A549 (cell line): ENCODE measurements around the gene SP140L. TPM values are rescaled to one million over a fixed set of nuclear protein-coding genes. Genes with fewer than 3 reads are reported as not detected.

Experiments
- ATAC-seq, 2 experiments: fragments of 200-7000 bp in 1 of 2; fragments of >200 bp in 1 of 2; cut with Nextera tagmentation in 1 of 2; cut with Tn5 transposase in 1 of 2; 3 replicates each; pipeline versions ENCODE4 v1.8.0 to v1.9.1; 2018 to 2020; ENCODE audit warnings: mild to moderate bottlenecking in 1 of 2, moderate library complexity in 1 of 2
- CTCF ChIA-PET: fragments of 300-600 bp; sonication (Branson Sonifier 250); formaldehyde crosslinking; extraction: SDS; loops from one replicate; lab custom pipeline; 2021; ENCODE audit warnings: antibody characterized with exemption, inconsistent platforms; lab: Yijun Ruan, JAX
- POLR2A ChIA-PET: fragments of 350-600 bp; formaldehyde crosslinking; extraction: SDS; loops from one replicate; lab custom pipeline; 2021; ENCODE audit warnings: antibody characterized with exemption, inconsistent platforms; lab: Yijun Ruan, JAX
- DNase-seq, 2 experiments: peaks; one replicate each; pipeline versions ENCODE4 v3.0.0 to v3.0.0-alpha.2; 2011 to 2016; ENCODE audit warnings: low read depth in 1 of 2, low spot score in 1 of 2
- FAIRE-seq: peaks from 2 replicates; lab custom pipeline; 2011; peaks lifted over from hg19 to GRCh38; lab: Jason Lieb, UNC
- H3K27ac ChIP-seq, 2 experiments: fragments of >200 bp; sonication (Bioruptor Twin); formaldehyde crosslinking; 3 replicates each; pipeline ENCODE4 v1.5.1; 2016 to 2017
- H3K4me1 ChIP-seq: fragments of >200 bp; sonication (Bioruptor Twin); formaldehyde crosslinking; 3 replicates; pipeline ENCODE4 v1.6.1; 2016
- H3K4me2 ChIP-seq: fragments of >200 bp; sonication (Bioruptor Twin); formaldehyde crosslinking; 3 replicates; pipeline ENCODE4 v1.6.1; 2016
- H3K4me3 ChIP-seq: fragments of >200 bp; sonication (Bioruptor Twin); formaldehyde crosslinking; 3 replicates; pipeline ENCODE4 v1.5.1; 2016
- H3K9me3 ChIP-seq: fragments of >200 bp; sonication (Bioruptor Twin); formaldehyde crosslinking; 3 replicates; pipeline ENCODE4 v1.6.1; 2016
- BHLHE40 ChIP-seq: IDR thresholded peaks from 2 replicates; pipeline ENCODE4 v1.6.1; 2012; ENCODE audit warnings: low read depth, low read length, inconsistent platforms
- CBX8 ChIP-seq: fragments of 200-600 bp; sonication (generic); IDR thresholded peaks from 2 replicates; pipeline ENCODE4 v1.6.1; 2016
- CHD2 ChIP-seq: fragments of 150-350 bp; IDR thresholded peaks from 2 replicates; pipeline ENCODE4 v1.6.1; 2014; ENCODE audit warnings: low read length; ENCODE audit not compliant: partially characterized antibody
- CHD4 ChIP-seq: fragments of 200-600 bp; sonication (generic); IDR thresholded peaks from 2 replicates; pipeline ENCODE4 v1.6.1; 2016; ENCODE audit warnings: antibody characterized with exemption, mild to moderate bottlenecking, borderline replicate concordance
- EP300 ChIP-seq, 2 experiments: fragments of >200 bp; sonication (Bioruptor Twin); formaldehyde crosslinking; IDR thresholded peaks; 2 replicates in 1 of 2; 3 replicates in 1 of 2; pipeline ENCODE4 v1.6.1; 2016 to 2017
- FOSL2 ChIP-seq, 2 experiments: fragments of 450-650 bp in 1 of 2; fragments of >200 bp in 1 of 2; sonication (Bioruptor Twin) in 1 of 2; formaldehyde crosslinking; IDR thresholded peaks; 2 replicates each; pipeline versions ENCODE4 v1.5.0 to v1.6.1; 2016 to 2020; ENCODE audit warnings: mild to moderate bottlenecking in 1 of 2, moderate library complexity in 1 of 2
- HEYL ChIP-seq: fragments of 250-450 bp; sonication (Bioruptor Pico); IDR thresholded peaks from 2 replicates; pipeline ENCODE4 v1.8.0; 2021; ENCODE audit warnings: mild to moderate bottlenecking, moderate library complexity
- JUNB ChIP-seq: fragments of >200 bp; sonication (Bioruptor Twin); formaldehyde crosslinking; IDR thresholded peaks from 2 replicates; pipeline ENCODE4 v1.6.1; 2016
- KDM5A ChIP-seq: fragments of 200-600 bp; sonication (generic); IDR thresholded peaks from 2 replicates; pipeline ENCODE4 v1.6.1; 2016; ENCODE audit warnings: antibody characterized with exemption, mild to moderate bottlenecking
- POLR2AphosphoS2 ChIP-seq: conservative IDR thresholded peaks from 2 replicates; pipeline ENCODE4 v1.6.1; 2012; ENCODE audit warnings: low read length, improper control_type of control experiment, inconsistent platforms
- RAD21 ChIP-seq, 2 experiments: fragments of >200 bp in 1 of 2; sonication (Bioruptor Twin) in 1 of 2; formaldehyde crosslinking in 1 of 2; IDR thresholded peaks in 1 of 2; conservative IDR thresholded peaks in 1 of 2; 2 replicates in 1 of 2; 3 replicates in 1 of 2; pipeline ENCODE4 v1.6.1; 2012 to 2018; ENCODE audit warnings: inconsistent platforms in 1 of 2
- RCOR1 ChIP-seq: fragments of 150-350 bp; IDR thresholded peaks from 2 replicates; pipeline ENCODE4 v1.6.1; 2014; ENCODE audit warnings: antibody characterized with exemption, low read length, low read depth
- RFX5 ChIP-seq: fragments of 450-650 bp; IDR thresholded peaks from 2 replicates; pipeline ENCODE4 v1.7.1; 2014; ENCODE audit warnings: antibody characterized with exemption, mild to moderate bottlenecking, moderate library complexity
- SMC3 ChIP-seq: fragments of >200 bp; sonication (Bioruptor Twin); formaldehyde crosslinking; IDR thresholded peaks from 3 replicates; pipeline ENCODE4 v1.6.1; 2018; ENCODE audit warnings: inconsistent platforms
- SREBF2 ChIP-seq: fragments of 450-650 bp; IDR thresholded peaks from 2 replicates; pipeline ENCODE4 v1.6.1; 2014; ENCODE audit warnings: mild to moderate bottlenecking, moderate library complexity
- TFCP2L1 ChIP-seq: fragments of 250-450 bp; sonication (Bioruptor Pico); IDR thresholded peaks from 2 replicates; pipeline ENCODE4 v1.5.0; 2021; ENCODE audit warnings: mild to moderate bottlenecking
- ZC3H11A ChIP-seq: fragments of 450-650 bp; IDR thresholded peaks from 2 replicates; pipeline ENCODE4 v1.6.1; 2014; ENCODE audit warnings: antibody characterized with exemption, mild to moderate bottlenecking
- ZNF302 ChIP-seq: fragments of 250-450 bp; sonication (Bioruptor Pico); IDR thresholded peaks from 2 replicates; pipeline ENCODE4 v1.9.0; 2021; ENCODE audit warnings: inconsistent platforms, mild to moderate bottlenecking, moderate library complexity
- ZSCAN20 ChIP-seq: fragments of 250-450 bp; sonication (Bioruptor Pico); IDR thresholded peaks from 2 replicates; pipeline ENCODE4 v1.8.0; 2022; ENCODE audit warnings: mild to moderate bottlenecking, moderate library complexity
- WGBS: methylation state at CpG from one replicate; pipeline ENCODE4 v1.1.6; 2017; ENCODE audit errors: missing lambda C conversion rate; 5-methylcytosine and 5-hydroxymethylcytosine counted together
- polyA plus RNA-seq, 4 experiments: library from polyadenylated mRNA; depleted of rRNA in 3 of 4; stranded (reverse); fragments of >200 nt; fragmentation: RNase III in 1 of 4; extraction: RNeasy Plus Mini Kit Qiagen cat#74134 plus additional on column Dnase treatment in 1 of 4; gene quantifications; 2 replicates in 3 of 4; 3 replicates in 1 of 4; pipeline ENCODE4 v1.2.3, GENCODE V29; 2011 to 2017
- TF ChIP-seq, protein P1 (sequence below): fragments of >200 bp; sonication (Bioruptor Twin); formaldehyde crosslinking; IDR thresholded peaks from 2 replicates; pipeline ENCODE4 v1.6.1; 2016
- TF ChIP-seq, protein P2 (sequence below): fragments of >200 bp; sonication (Bioruptor Twin); formaldehyde crosslinking; IDR thresholded peaks from 3 replicates; pipeline ENCODE4 v1.5.1; 2016
- TF ChIP-seq, protein P3 (sequence below): fragments of 450-650 bp; IDR thresholded peaks from 2 replicates; pipeline ENCODE4 v1.6.1; 2014; ENCODE audit warnings: antibody characterized with exemption
- TF ChIP-seq, protein P4 (sequence below): fragments of 250-450 bp; sonication (Bioruptor Pico); IDR thresholded peaks from 2 replicates; pipeline ENCODE4 v1.5.0; 2021; ENCODE audit warnings: mild to moderate bottlenecking, moderate library complexity, borderline replicate concordance
- TF ChIP-seq, protein P5 (sequence below): IDR thresholded peaks from 2 replicates; pipeline ENCODE4 v1.6.1; 2012; ENCODE audit warnings: low read depth, borderline replicate concordance
- TF ChIP-seq, protein P6 (sequence below): IDR thresholded peaks from 2 replicates; pipeline ENCODE4 v1.6.1; 2012

Gene SP140L
- polyA plus RNA-seq, 2 of the 4 experiments (the other 2 are of a cell fraction): 1.7 to 2.5 TPM

DNA sequence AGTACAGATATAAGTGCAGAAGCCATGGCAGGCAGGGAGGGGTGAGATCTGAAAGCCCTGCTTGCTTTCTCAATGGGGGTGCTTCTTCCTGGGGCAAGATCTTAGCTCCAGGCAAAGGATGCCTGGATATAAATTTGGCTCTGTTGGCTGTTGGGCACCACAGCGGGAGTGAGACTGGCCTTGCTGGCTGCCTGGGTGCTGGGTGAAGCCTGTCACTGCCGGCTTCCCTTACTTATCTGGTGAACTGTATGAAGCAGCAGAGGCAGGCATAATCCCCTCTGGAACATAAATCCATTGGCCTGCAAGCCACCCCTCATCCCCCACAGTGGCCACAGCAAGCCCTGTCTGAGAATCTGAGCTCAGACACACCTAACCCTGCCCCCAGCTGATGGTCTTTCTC, 27.4 kb upstream of the SP140L start:
- DNase-seq (no peak), ATAC-seq (no peak), FAIRE-seq (no peak)
- TF ChIP-seq CHD2 (no peak), RCOR1 (no peak), RAD21 (conservative IDR thresholded peaks at IDR 0.05 in 1 of 2, IDR thresholded peaks at IDR 0.05 in 1 of 2) (no peak), HEYL (CRISPR knock-in tag) (no peak), KDM5A (no peak), ZC3H11A (no peak), POLR2AphosphoS2 (no peak), BHLHE40 (no peak), TFCP2L1 (CRISPR knock-in tag) (no peak), EP300 (IDR thresholded peaks at IDR 0.05) (no peak), SMC3 (no peak), ZSCAN20 (CRISPR knock-in tag) (no peak), CHD4 (no peak), RFX5 (no peak)
- TF ChIP-seq, protein P1, sequence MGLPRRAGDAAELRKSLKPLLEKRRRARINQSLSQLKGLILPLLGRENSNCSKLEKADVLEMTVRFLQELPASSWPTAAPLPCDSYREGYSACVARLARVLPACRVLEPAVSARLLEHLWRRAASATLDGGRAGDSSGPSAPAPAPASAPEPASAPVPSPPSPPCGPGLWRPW: no peak
- TF ChIP-seq, protein P2, sequence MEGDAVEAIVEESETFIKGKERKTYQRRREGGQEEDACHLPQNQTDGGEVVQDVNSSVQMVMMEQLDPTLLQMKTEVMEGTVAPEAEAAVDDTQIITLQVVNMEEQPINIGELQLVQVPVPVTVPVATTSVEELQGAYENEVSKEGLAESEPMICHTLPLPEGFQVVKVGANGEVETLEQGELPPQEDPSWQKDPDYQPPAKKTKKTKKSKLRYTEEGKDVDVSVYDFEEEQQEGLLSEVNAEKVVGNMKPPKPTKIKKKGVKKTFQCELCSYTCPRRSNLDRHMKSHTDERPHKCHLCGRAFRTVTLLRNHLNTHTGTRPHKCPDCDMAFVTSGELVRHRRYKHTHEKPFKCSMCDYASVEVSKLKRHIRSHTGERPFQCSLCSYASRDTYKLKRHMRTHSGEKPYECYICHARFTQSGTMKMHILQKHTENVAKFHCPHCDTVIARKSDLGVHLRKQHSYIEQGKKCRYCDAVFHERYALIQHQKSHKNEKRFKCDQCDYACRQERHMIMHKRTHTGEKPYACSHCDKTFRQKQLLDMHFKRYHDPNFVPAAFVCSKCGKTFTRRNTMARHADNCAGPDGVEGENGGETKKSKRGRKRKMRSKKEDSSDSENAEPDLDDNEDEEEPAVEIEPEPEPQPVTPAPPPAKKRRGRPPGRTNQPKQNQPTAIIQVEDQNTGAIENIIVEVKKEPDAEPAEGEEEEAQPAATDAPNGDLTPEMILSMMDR: no peak
- Histone ChIP-seq H3K27ac (no peak overlapping the region), H3K9me3 (no peaks in the 10 kb centered on the region), H3K4me3 (no peak overlapping the region), H3K4me2 (no peak overlapping the region), H3K4me1 (no peaks in the 10 kb centered on the region)
- ChIA-PET CTCF (interaction anchor here (0.7 to 1.1 kb wide), 2 partner anchors 15 to 139 kb away, joined by 3 read pairs; no protein-coding TSS in a partner anchor), POLR2A (no interaction called here)
- WGBS: 80% methylated on average over 1 of the region's 2 CpGs

DNA sequence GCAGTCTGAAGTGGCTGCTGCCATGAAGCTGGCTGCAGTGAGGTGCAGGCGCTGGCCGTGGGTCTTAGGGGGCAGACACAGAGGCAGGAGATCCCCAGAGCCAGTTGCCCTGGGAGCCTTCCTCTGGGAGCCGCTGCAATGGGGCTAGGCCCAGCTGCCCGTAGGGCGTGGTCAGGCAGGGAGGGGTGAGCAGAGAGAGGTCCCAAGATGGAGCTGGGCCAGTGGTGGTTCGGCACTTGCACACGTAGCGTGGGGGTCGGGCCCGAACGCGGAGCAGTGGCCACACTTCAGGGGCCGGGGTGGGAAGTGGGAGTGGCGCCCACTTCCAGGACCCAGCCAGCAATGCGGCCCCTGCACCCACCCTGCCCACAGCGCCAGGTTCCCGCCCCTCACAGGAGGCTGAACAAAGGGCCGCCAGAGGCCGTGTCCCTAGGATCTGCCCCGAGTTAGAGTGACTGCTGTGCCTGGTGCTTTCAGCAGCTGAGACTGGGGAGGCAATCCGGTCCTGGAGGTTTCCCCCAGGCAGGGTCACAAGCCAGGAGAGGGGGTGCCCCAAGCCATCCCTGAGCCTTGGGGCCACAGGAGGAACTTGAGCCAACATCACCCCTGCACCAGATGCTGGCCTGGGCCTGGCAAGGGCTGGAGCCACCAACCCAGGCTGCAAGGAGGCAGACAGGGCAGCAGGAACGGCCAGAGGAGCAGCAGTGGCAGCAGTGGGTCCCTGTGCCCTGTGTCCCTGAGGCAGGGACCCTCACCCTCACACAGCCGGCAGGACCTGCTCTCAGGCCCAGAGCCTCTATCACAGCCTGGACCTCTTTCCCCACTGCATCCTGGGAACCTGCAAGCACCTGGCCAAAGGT, 21.3 kb upstream of the SP140L start:
- Histone ChIP-seq H3K27ac (no peak overlapping the region), H3K4me3 (no peak overlapping the region), H3K4me2 (no peak overlapping the region), H3K9me3 (no peaks in the 10 kb centered on the region), H3K4me1 (no peaks in the 10 kb centered on the region)
- WGBS: 44% methylated on average over 5 of the region's 23 CpGs
- TF ChIP-seq RFX5 (no peak), FOSL2 (IDR thresholded peaks at IDR 0.05) (no peak), FOSL2 (CRISPR knock-in tag; IDR thresholded peaks at IDR 0.05) (no peak), ZC3H11A (no peak), SREBF2 (no peak)
- CTCF ChIA-PET: no interaction called here
- DNase-seq: no peak
- FAIRE-seq: no peak
- peak in 1 of 2 experiments; percentile 19; a peak in 1 of 6 replicates for ATAC-seq
- POLR2A ChIA-PET: no interaction called here

DNA sequence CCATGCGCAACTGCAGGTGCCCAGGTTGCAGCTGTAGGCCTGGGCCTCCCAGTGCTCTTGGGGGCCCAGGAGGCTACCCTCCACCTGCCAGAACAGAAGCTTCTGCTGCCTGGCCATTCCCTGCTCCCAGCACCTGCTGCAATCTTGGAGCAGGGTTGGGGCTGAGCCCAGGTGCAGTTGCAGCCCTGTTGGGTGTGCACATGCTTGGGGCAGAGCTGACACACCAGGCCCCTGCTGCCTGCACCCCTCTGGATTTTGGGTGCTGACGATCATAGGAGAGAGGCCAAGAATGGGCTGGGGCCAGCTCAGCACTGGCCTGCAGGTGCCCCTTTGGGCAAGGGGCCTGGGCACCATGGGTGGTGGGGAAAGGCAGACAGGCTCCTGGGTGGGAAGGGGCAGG, 20.5 kb upstream of the SP140L start:
- H3K4me2 ChIP-seq: no peak overlapping the region
- FAIRE-seq (no peak), DNase-seq (no peak)
- POLR2A ChIA-PET: no interaction called here
- 33% methylated on average over 1 of the region's 2 CpGs for WGBS
- H3K9me3 ChIP-seq: no peaks in the 10 kb centered on the region
- H3K4me1 ChIP-seq: no peaks in the 10 kb centered on the region
- H3K4me3 ChIP-seq: no peak overlapping the region
- no peak overlapping the region for H3K27ac ChIP-seq
- CTCF ChIA-PET: interaction anchor here (1.0 kb wide), 1 partner anchor 22 kb away, joined by 3 read pairs; no protein-coding TSS in a partner anchor
- TF ChIP-seq JUNB: no peak
- TF ChIP-seq, protein P3, sequence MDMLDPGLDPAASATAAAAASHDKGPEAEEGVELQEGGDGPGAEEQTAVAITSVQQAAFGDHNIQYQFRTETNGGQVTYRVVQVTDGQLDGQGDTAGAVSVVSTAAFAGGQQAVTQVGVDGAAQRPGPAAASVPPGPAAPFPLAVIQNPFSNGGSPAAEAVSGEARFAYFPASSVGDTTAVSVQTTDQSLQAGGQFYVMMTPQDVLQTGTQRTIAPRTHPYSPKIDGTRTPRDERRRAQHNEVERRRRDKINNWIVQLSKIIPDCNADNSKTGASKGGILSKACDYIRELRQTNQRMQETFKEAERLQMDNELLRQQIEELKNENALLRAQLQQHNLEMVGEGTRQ: no peak
- TF ChIP-seq, protein P4, sequence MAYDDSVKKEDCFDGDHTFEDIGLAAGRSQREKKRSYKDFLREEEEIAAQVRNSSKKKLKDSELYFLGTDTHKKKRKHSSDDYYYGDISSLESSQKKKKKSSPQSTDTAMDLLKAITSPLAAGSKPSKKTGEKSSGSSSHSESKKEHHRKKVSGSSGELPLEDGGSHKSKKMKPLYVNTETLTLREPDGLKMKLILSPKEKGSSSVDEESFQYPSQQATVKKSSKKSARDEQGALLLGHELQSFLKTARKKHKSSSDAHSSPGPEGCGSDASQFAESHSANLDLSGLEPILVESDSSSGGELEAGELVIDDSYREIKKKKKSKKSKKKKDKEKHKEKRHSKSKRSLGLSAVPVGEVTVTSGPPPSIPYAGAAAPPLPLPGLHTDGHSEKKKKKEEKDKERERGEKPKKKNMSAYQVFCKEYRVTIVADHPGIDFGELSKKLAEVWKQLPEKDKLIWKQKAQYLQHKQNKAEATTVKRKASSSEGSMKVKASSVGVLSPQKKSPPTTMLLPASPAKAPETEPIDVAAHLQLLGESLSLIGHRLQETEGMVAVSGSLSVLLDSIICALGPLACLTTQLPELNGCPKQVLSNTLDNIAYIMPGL (CRISPR knock-in tag): no peak
- no peak for TF ChIP-seq ZNF302
- TF ChIP-seq, protein P5, sequence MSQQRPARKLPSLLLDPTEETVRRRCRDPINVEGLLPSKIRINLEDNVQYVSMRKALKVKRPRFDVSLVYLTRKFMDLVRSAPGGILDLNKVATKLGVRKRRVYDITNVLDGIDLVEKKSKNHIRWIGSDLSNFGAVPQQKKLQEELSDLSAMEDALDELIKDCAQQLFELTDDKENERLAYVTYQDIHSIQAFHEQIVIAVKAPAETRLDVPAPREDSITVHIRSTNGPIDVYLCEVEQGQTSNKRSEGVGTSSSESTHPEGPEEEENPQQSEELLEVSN: no peak
- TF ChIP-seq, protein P6, sequence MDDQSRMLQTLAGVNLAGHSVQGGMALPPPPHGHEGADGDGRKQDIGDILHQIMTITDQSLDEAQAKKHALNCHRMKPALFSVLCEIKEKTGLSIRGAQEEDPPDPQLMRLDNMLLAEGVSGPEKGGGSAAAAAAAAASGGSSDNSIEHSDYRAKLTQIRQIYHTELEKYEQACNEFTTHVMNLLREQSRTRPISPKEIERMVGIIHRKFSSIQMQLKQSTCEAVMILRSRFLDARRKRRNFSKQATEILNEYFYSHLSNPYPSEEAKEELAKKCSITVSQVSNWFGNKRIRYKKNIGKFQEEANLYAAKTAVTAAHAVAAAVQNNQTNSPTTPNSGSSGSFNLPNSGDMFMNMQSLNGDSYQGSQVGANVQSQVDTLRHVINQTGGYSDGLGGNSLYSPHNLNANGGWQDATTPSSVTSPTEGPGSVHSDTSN: no peak
- TF ChIP-seq RCOR1: no peak
- TF ChIP-seq CBX8: no peak
- no peak for TF ChIP-seq FOSL2 (IDR thresholded peaks at IDR 0.05)
- no peak for TF ChIP-seq FOSL2 (CRISPR knock-in tag; IDR thresholded peaks at IDR 0.05)
- TF ChIP-seq, all 56 proteins: peak for 0
- ATAC-seq: no peak
